Psoas muscle (tissue), 8 donors: ENCODE results near the gene IFFO2. TPM values are rescaled to one million over a fixed set of nuclear protein-coding genes. Genes with fewer than 3 reads are reported as not detected.

Source experiments
- ATAC-seq, 4 donors: fragments of 200-7000 bp; cut with Tn5 transposase; one replicate each; pipeline ENCODE4 v1.9.1; 2020; ENCODE audit warnings: moderate library complexity in 3 of 4, mild to moderate bottlenecking in 2 of 4
- DNase-seq, 2 donors: peaks; one replicate each; pipeline ENCODE4 v3.0.0-alpha.2; 2020
- H3K27ac ChIP-seq: fragments of 200-600 bp; one replicate; pipeline ENCODE4 v1.8.0; 2022
- H3K27me3 ChIP-seq, 3 donors: fragments of 200-600 bp in 1 of 3; one replicate each; pipeline versions ENCODE4 v1.6.1 to v1.8.0; 2013 to 2022; ENCODE audit warnings: low read length in 2 of 3, mild to moderate bottlenecking in 2 of 3, moderate library complexity in 1 of 3; ENCODE audit not compliant: insufficient read depth in 3 of 3
- H3K36me3 ChIP-seq, 2 donors: fragments of 200-600 bp in 1 of 2; one replicate each; pipeline versions ENCODE4 v1.6.1 to v1.8.0; 2013 to 2022; ENCODE audit warnings: low read depth in 1 of 2, mild to moderate bottlenecking in 1 of 2, moderate library complexity in 1 of 2; ENCODE audit not compliant: insufficient read depth in 1 of 2
- H3K4me1 ChIP-seq: fragments of 200-600 bp; one replicate; pipeline ENCODE4 v1.8.0; 2022
- H3K4me3 ChIP-seq: fragments of 200-600 bp; one replicate; pipeline ENCODE4 v1.8.0; 2022; ENCODE audit warnings: mild to moderate bottlenecking
- H3K9me3 ChIP-seq: fragments of 200-600 bp; one replicate; pipeline ENCODE4 v1.8.0; 2022
- WGBS, 3 donors: extraction: QIAGEN DNeasy Blood & Tissue Kit; methylation state at CpG; one replicate each; pipeline versions ENCODE4 v1.1.6 to v1.1.7; 2013; 5-methylcytosine and 5-hydroxymethylcytosine counted together
- intact Hi-C, 2 donors: fragments of 100-400 bp; cut with DNase I; formaldehyde crosslinking; loops; one replicate each; pipeline versions ENCODE4 v1.11.0 to v1.14.2; 2022
- polyA plus RNA-seq, 3 donors: library from polyadenylated mRNA; stranded (reverse); fragments of 200-250 nt; gene quantifications; one replicate each; pipeline ENCODE4 v1.2.3, GENCODE V29; 2013
- total RNA-seq, 4 donors: library from RNA; stranded (reverse); fragmentation: NEBNext Ultra II Directional in 2 of 4; extraction: Animal tissue kit (Norgen Biotek cat#: 25700) in 2 of 4; gene quantifications; one replicate each; pipeline versions ENCODE4 v1.2.1 to v1.2.4, GENCODE V29; 2021 to 2023
- TF ChIP-seq, protein P1 (sequence below): fragments of 200-600 bp; IDR thresholded peaks from one replicate; pipeline ENCODE4 v1.8.0; 2022; ENCODE audit warnings: antibody characterized with exemption
- donor health status: healthy with polysubstance abuse.
- donor health status: DM: no; HTN: no; CAD: no; lungs with moderate emphysema.
- donor health status: Bipolar disorder and iron deficiency.
- donor health status: healthy.
- donor health status: DM: yes; HTN: yes; CAD: no.
- donor health status: DM: no; HTN: no; CAD: no.
- donor health status: DM: no; HTN: no; CAD: no.
- donor health status: DM: yes; HTN: yes; CAD: no.

IFFO2 gene
- total and polyA plus RNA-seq, 7 donors, result 0.94 to 14.0 (median 3.7) TPM

DNA sequence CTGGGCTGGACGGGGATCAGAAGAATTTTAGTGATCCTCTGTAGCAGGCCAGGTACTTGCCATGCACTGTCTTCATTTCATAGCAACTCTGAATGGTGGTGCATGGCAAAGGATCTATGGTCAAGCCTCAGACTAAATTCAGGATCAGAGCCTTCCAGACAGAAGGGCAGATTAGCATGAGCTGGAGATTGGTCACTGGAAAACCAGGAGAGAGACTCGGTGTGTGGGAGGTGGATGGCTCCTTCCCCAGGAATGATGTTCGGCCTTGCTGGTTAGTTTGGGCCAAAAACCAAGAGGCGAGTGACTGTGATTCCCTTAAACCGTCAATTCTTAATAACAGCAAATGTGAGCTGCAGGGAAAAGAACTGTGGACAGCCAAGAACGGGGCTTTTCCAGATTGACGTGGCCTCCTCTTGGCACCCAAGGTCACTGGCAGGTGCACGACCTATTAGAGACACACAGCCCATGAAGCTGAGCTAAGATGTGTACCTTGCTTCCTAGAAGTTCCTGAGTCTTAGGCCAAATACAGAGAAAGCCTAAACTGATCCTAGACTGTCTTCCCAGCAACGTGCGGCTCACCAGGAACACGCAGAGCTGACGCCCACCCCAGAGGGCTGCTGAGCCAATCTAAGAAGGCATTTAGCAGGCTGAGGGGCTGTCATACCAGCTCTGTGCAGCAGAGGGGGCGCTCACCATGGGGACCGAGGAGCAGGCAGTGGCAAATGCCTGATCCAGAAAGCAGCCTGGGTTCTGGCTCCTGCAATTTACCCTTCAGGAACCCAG is 72.6 kb downstream of the IFFO2 start:
- ATAC-seq (peak; percentile 58 to 81 (median 70)), DNase-seq (peak; percentile 77 to 89)
- intact Hi-C loops, result no loop called here
- Histone ChIP-seq H3K27ac (no peak overlapping the region), H3K4me1 (peaks cover 33% of the 10 kb centered on the region), H3K4me3 (no peak overlapping the region), H3K9me3 (no peaks in the 10 kb centered on the region), H3K36me3 (peaks cover 0 to 43% of the 10 kb centered on the region in 2 donors), H3K27me3 (no peaks in the 10 kb centered on the region)
- 34 to 55% (median 34%) methylated on average over 14 of the region's 14 CpGs for WGBS, 3 donors
- TF ChIP-seq, protein P1, sequence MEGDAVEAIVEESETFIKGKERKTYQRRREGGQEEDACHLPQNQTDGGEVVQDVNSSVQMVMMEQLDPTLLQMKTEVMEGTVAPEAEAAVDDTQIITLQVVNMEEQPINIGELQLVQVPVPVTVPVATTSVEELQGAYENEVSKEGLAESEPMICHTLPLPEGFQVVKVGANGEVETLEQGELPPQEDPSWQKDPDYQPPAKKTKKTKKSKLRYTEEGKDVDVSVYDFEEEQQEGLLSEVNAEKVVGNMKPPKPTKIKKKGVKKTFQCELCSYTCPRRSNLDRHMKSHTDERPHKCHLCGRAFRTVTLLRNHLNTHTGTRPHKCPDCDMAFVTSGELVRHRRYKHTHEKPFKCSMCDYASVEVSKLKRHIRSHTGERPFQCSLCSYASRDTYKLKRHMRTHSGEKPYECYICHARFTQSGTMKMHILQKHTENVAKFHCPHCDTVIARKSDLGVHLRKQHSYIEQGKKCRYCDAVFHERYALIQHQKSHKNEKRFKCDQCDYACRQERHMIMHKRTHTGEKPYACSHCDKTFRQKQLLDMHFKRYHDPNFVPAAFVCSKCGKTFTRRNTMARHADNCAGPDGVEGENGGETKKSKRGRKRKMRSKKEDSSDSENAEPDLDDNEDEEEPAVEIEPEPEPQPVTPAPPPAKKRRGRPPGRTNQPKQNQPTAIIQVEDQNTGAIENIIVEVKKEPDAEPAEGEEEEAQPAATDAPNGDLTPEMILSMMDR, result peak; percentile 93

DNA sequence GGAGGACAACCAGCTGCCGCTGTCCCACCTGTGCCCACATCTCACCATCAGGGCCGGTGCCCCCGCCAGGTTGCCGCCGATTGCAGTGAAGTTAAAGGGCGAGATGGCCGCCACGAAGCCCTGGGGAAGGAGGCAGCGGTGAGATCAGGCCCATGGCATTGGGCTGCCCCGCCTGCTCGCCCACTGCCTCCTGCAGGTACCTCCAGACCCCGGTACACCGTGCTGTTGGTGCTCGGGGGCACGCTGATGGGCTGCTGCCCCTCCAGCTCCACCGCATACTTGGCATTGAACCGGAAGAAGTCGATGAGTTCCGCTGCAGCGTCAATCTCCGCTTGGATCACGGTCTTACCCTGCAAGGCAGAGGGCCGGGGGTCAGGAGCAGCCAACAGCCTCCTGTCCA is 73.4 kb downstream of the IFFO2 start:
- ATAC-seq, result no peak
- Histone ChIP-seq H3K36me3 (peaks cover 0 to 36% of the 10 kb centered on the region in 2 donors), H3K27ac (peak overlapping the region; percentile 56), H3K4me1 (peaks cover 33% of the 10 kb centered on the region), H3K27me3 (no peaks in the 10 kb centered on the region), H3K9me3 (no peaks in the 10 kb centered on the region), H3K4me3 (no peak overlapping the region)
- no peak for DNase-seq
- TF ChIP-seq, protein P1, result no peak
- intact Hi-C loops, result no loop called here
- 94 to 97% (median 96%) methylated on average over 19 to 23 of the region's 23 CpGs for WGBS, 3 donors

- peak in 1 of 2 donors; percentile 50 for DNase-seq
These were observed 74.0 kb downstream of the IFFO2 start for GRCh38 chr1:18882486-18882885.

GRCh38 chr1:18881642-18882431 is 74.6 kb downstream of the IFFO2 start:
- no peaks in the 10 kb centered on the region for H3K9me3 ChIP-seq
- intact Hi-C loops, result no loop called here
- no peak for DNase-seq
- TF ChIP-seq, protein P1, result no peak
- peak overlapping the region; percentile 56 for H3K27ac ChIP-seq
- peak; percentile 17 to 29 (median 19) for ATAC-seq
- H3K36me3 ChIP-seq, result peaks cover 0 to 30% of the 10 kb centered on the region in 2 donors
- WGBS, 3 donors, result 69 to 86% (median 74%) methylated on average over 23 to 24 of the region's 24 CpGs
- no peak overlapping the region for H3K4me3 ChIP-seq
- peaks cover 32% of the 10 kb centered on the region for H3K4me1 ChIP-seq
- H3K27me3 ChIP-seq, result no peaks in the 10 kb centered on the region

More at GRCh38 chr1:18882486-18882885, 74.0 kb downstream of the IFFO2 start:
- H3K27ac ChIP-seq, result peak overlapping the region; percentile 56
- H3K4me1 ChIP-seq, result peaks cover 33% of the 10 kb centered on the region
- intact Hi-C loops, result no loop called here
- ATAC-seq, result peak; percentile 74 to 81 (median 77)
- no peaks in the 10 kb centered on the region for H3K9me3 ChIP-seq
- 23 to 51% (median 34%) methylated on average over 8 of the region's 8 CpGs for whole genome bisulfite sequencing, 3 donors
- peaks cover 0 to 30% of the 10 kb centered on the region in 2 donors for H3K36me3 ChIP-seq
- TF ChIP-seq, protein P1, result no peak
- no peak overlapping the region for H3K4me3 ChIP-seq
- H3K27me3 ChIP-seq, result no peaks in the 10 kb centered on the region
